NT2/D1 (cell line): ENCODE data around the gene MIER2.

Experiments
- SUZ12 ChIP-seq: IDR thresholded peaks from 2 replicates; pipeline ENCODE4 v1.6.1; 2011; ENCODE audit not compliant: insufficient read length, insufficient read depth; ENCODE audit errors: extremely low read depth
- YY1 ChIP-seq: IDR thresholded peaks from 2 replicates; pipeline ENCODE4 v1.6.1; 2011; ENCODE audit not compliant: insufficient read length, insufficient read depth
- ZNF274 ChIP-seq: IDR thresholded peaks from 2 replicates; pipeline ENCODE4 v1.6.1; 2011; ENCODE audit warnings: mild to moderate bottlenecking, low read depth, low read length

DNA sequence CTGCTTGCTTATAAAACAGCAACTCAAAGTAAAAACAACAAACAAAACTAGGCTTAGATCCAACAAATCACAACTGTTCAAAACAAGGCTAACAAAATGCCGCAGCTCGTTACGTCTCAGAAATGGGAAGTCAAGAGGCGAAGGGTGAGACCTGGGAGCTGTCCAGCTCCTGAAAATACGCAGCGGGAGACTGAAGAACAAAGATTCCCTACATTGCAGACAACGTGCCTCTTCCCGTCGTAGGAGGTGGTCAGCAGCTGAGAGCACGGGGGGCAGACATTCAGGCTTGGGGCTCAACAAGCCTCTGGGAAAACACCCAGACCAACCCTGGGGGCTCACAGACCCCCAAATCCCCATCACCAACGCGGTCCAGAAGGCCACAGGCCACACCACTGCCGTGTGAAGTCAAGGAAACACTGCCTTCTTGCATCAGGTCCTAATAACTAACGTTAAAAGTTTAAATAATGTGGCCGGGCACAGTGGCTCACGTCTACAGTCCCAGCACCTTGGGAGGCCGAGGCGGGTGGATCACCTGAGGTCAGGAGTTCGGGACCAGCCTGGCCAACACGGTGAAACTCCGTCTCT, 66.9 kb downstream of the MIER2 start:
- TF ChIP-seq YY1 (no peak), SUZ12 (no peak), ZNF274 (no peak)
